CD4-positive, alpha-beta T cell treated with Interleukin-21 for 1 hour (primary cell): ENCODE measurements around the gene TFR2.

Experiments used
- DNase-seq: peaks from one replicate; pipeline ENCODE4 v3.0.0-alpha.2; 2020

TFR2 gene

DNA sequence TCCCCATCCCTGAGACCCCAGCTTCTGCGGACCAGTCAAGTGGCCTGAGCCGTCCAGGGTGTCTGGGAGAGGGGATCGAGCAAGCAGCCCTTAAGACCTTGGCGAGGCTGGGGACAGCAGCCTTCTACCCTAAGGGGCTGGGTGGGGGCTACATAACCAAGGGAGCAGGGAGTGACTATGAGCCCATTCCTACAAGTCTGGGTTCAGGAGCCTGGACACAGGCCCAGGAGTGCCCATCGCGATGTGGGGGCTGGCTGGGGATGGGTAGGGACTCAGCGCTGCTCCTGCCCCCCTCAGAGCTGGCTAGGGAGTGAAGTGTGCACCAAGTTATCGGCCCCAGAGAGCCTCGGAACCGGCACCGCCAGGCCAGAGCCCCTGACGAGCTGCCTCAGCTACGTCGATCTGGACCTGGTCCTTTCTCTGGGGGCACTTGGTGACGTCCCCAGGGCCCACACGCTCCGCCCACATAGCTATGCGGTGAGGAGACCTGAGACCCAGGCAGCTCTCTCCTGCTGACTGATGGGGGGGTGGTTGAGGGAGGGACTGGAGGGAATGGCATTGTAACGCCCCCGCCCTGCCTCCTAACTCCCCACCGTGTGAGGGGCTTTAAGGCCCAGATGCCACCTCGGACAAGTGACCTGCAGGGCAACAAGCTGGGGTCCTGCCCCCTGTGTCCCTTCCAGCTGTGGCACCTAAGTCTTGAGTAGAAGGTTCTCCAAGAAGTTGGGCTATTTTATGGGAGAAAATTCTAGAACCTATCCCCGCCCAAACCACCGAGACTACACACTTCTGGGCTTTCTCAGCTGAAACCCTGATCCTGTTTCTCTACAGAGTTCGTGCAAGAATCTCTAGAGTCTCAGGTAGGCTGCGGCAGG lies 70.2 kb downstream of the TFR2 start:
- DNase-seq: no peak
